NCI-H524 (cell line): Measurements from ENCODE around the gene COG2.
"Not testable (repeated sequence)": the region's sequence is repeated elsewhere in the genome, so short reads cannot be mapped to it uniquely, and the experiment has no call there.

Experiments
- DNase-seq, 2 experiments: peaks; one replicate each; lab custom pipeline; 2025; lab: John Stamatoyannopoulos, UW

COG2 gene

DNA sequence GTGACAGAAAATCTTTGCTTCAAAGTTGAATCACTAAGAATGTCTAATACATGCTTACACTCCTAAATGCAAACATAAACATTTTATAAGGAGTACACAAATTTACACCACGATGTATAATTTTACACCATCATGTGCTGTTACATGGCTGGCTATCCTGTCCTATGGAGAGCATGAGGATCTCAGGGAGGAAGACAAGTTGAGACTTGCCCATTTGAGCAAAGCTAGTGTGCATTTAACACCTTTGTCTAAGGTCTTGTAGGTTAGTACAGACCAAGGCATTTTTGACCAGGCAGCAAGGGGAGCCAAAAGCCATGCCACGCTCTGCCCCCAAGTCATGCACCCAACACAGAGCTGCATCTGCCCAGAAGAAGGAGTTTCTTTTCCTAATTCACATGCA is 14.5 kb upstream of the COG2 start:
- no peak for DNase-seq

DNA sequence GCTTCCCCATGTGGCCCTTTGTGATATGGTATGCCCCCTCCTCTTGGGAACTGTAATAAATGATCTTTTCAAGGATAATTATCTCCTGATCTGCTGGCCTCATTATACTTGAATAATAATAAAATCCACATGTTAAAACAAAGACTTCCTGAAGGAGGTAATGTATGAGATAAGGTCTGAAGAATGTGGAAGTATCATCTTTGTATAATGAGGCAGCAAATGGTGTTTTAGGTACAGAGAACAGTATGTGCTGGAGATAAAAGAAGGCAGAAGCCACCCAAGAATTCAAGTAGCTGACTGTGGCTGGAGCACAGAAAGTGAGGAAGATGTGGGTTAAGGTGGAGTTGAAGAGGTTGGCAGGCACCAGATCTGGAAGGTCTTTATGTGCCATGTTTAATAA is 12.8 kb upstream of the COG2 start:
- DNase-seq = no peak

- DNase-seq = no peak
These were observed 10.8 kb upstream of the COG2 start for GRCh38 chr1:230631477-230631876.

GRCh38 chr1:230632273-230632873 is 9.9 kb upstream of the COG2 start:
- DNase-seq = peak; percentile 34 to 62

DNA sequence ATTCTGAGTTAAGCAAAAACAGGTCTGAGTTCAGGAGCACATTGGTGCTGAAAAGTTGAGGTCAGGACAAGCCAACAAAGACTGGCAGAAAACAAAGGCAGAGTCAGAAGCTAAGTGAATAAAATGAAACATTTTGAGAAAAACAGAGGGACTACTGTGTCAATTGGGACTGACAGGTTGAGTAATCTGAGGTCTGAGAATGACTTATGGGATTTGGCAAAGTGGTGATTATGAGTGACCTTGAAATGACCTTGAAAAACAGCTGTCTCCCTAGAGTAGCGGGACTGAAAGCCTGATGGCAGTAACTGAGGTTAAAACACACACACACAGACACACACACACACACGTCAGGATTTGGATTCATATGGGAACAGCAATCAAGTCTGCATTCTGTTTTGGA is 8.8 kb upstream of the COG2 start:
- peak; percentile 46 to 70 for DNase-seq

DNA sequence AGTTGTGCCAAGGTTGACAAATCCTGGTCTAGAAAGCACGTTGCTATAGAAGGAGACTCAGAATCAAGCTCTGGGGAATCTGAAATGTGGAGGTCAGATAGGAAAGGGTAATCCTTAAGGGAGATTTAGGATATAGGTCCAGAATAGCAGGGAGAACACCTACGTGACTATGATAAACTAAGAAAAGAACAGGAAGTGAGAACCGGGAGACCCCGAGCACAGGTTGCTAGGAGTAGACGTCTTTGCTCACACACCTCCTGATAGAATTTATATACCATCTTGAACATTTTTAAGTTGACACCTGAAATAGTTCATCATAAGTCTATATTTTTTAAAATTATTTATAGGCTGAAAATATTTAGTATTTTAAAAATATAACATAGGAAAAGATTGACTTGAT is 7.9 kb upstream of the COG2 start:
- DNase-seq = no peak

GRCh38 chr1:230636575-230637148 is 5.6 kb upstream of the COG2 start:
- DNase-seq = peak in 1 of 2 experiments; percentile 35

GRCh38 chr1:230639714-230640209 is 2.5 kb upstream of the COG2 start:
- no peak for DNase-seq

DNA sequence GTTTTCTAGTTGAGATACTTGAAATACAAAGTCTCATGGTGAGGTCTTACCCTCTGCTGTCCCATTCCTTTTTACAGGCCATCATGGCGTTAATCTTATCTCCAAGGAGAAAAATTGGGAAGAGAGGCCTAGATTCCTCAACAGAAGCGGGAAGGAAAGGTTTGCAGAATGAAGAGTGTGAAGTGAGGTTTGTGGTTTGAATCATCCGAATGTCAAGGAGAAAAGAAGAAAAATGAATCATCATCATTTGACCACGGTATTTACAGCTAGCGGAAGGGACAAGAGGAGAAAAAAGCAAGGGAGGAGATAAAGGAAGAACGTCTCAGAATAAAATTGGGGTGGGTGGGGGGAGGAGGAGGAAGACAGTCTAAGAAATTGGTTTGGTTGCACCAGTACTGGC is 935 bp upstream of the COG2 start:
- no peak for DNase-seq

- peak in 1 of 2 experiments; percentile 67 for DNase-seq
These were observed 400 bp upstream of the COG2 start for GRCh38 chr1:230641900-230642262.

- no peak for DNase-seq
These were observed 1.6 kb downstream of the COG2 start for GRCh38 chr1:230643908-230644307.

DNA sequence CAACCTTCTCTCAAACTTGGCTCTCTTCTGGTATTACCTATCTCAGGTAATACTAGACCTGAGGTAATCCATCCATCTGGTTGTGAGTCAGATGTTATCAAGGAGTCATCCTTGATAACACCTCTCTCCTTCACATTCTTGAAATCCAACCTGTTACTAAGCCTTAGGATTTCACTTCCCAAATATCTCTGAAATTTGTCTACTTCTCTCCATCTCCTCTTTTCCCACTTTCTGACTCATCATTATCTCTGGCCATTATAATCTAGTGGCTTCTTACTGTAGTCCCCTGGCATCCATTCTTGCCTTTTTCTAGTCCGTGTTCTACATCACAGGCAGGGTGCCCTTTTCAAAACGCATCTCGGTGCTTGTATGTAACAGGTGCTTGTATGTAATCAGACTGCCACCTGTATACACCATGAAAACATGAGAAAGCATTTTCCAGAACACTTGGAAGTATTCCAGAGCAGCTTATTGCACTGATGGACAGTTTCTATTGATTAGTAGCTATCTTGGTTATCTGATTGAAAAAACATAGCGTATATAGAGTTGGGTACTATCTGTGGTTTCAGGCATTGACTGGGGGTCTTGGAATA is 4.5 kb downstream of the COG2 start:
- no peak for DNase-seq

- DNase-seq = no peak
These were observed 5.0 kb downstream of the COG2 start for GRCh38 chr1:230647321-230647720.

DNA sequence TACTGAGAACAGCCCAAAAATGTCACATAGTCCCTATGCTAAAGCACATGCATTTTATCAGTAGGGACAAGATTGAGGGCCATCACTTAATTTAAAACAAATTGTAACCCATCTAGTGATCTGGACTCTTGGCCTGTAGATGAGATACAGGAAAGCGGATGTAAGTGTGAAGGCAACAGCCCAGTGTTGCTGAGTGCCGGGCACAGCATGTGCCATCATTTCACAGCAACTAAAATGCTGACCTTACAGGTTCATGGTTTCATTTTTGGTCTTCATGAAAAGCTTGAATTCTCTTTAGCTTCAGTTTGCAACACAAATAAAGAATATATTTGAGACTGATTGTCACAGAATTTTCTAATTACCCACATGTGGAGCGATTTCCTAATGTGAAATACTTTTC is 5.8 kb downstream of the COG2 start:
- no peak for DNase-seq

- DNase-seq = no peak
These were observed 8.0 kb downstream of the COG2 start for GRCh38 chr1:230650300-230650699.

DNA sequence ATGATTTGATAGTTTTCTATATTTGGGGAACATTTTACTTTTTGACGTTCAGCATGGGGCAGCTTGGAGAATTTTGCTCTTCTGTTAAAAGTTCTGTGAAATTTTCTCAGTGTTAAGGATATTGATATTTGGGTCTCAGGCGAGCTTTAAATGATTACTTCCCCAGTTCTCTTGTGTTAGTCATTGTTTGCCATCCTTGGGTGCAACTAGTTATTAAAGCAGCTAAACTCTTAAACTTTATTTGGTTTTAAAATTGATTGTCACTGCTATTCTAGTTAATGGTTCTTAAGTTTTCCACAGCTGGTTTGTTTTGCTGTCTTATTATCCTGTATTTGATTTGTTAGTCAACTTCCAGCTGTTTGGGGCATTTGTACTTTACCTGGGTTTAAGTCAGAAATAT is 9.0 kb downstream of the COG2 start:
- no peak for DNase-seq

- DNase-seq = not testable (repeated sequence)
These were observed 14.4 kb downstream of the COG2 start for GRCh38 chr1:230656719-230657118.

- DNase-seq = not testable (repeated sequence)
These were observed 15.8 kb downstream of the COG2 start for GRCh38 chr1:230658103-230658502.

GRCh38 chr1:230658691-230659090 is 16.4 kb downstream of the COG2 start:
- no peak for DNase-seq

- peak; percentile 73 to 90 for DNase-seq
These were observed 19.7 kb downstream of the COG2 start for GRCh38 chr1:230661976-230662375.

DNA sequence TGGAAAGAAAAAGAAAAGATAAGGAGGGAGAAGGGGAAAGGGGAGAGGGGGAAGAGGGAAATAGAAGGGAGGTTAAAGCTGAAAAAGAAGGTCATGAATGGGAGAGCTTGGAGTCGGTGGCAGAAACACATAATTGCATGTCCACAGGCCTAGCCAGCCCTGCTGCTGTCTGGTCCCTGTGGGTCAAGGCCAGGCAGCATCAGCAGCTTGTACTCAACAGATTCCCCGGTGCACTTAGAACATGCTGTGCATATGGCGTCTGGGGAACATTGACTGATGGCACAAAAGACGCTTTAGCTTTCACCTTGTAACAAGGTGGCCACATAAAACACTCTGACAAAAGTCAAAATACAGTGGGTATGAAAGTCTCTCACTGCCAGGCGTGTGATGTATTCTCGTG is 25.9 kb downstream of the COG2 start:
- no peak for DNase-seq

GRCh38 chr1:230669543-230669942 is 27.3 kb downstream of the COG2 start:
- no peak for DNase-seq

- no peak for DNase-seq
These were observed 32.3 kb downstream of the COG2 start for GRCh38 chr1:230674581-230674980.

GRCh38 chr1:230677200-230677599 is 34.9 kb downstream of the COG2 start:
- DNase-seq = no peak
